PC-3 (cell line): Measurements from ENCODE around the gene CACNA2D2. TPM values are rescaled to one million over a fixed set of nuclear protein-coding genes. Genes with fewer than 3 reads are reported as not detected.

Experiments
- ATAC-seq: fragments of 200-7000 bp; cut with Tn5 transposase; 2 replicates; pipeline ENCODE4 v1.9.1; 2020; ENCODE audit warnings: mild to moderate bottlenecking, moderate library complexity
- BruUV-seq: library from RNA; stranded (reverse); fragments of 400-500 nt; replicated peaks from 2 replicates; lab custom pipeline; 2021; lab: Mats Ljungman, UMichigan
- CTCF ChIA-PET: fragments of 300-600 bp; sonication (Branson Sonifier 250); formaldehyde crosslinking; loops from one replicate; lab custom pipeline; 2022; ENCODE audit warnings: antibody characterized with exemption; lab: Charles Lee
- POLR2A ChIA-PET: fragments of 300-600 bp; sonication (Branson Sonifier 250); formaldehyde crosslinking; loops from one replicate; lab custom pipeline; 2022; ENCODE audit warnings: antibody characterized with exemption; ENCODE audit not compliant: unreplicated experiment; lab: Charles Lee
- DNase-seq: peaks from one replicate; pipeline ENCODE4 v3.0.0-alpha.2; 2015
- H2AFZ ChIP-seq: fragments of 300-600 bp; sonication (generic); 2 replicates; pipeline ENCODE4 v1.6.0; 2016; ENCODE audit warnings: antibody characterized with exemption, low read length
- H3F3A ChIP-seq: fragments of 300-600 bp; sonication (generic); one replicate; pipeline ENCODE4 v1.6.0; 2017; ENCODE audit warnings: antibody characterized with exemption, low read length, control low read depth, mild to moderate bottlenecking; ENCODE audit not compliant: unreplicated experiment
- H3K27ac ChIP-seq: fragments of 300-600 bp; sonication (generic); 2 replicates; pipeline ENCODE4 v1.5.1; 2016; ENCODE audit warnings: mild to moderate bottlenecking, low read length
- H3K27me3 ChIP-seq: fragments of 300-600 bp; sonication (generic); 2 replicates; pipeline ENCODE4 v1.6.1; 2016; ENCODE audit warnings: low read length, mixed read lengths
- H3K36me3 ChIP-seq: fragments of 300-600 bp; sonication (generic); 2 replicates; pipeline ENCODE4 v1.6.1; 2016; ENCODE audit warnings: low read depth, mixed run types, low read length, mixed read lengths
- H3K4me1 ChIP-seq: fragments of 300-600 bp; sonication (generic); 2 replicates; pipeline ENCODE4 v1.5.1; 2016; ENCODE audit warnings: low read length; ENCODE audit not compliant: insufficient read depth
- H3K4me2 ChIP-seq: fragments of 300-600 bp; sonication (generic); 2 replicates; pipeline ENCODE4 v1.6.0; 2016; ENCODE audit warnings: low read length
- H3K4me3 ChIP-seq: fragments of 300-600 bp; sonication (generic); 2 replicates; pipeline ENCODE4 v1.5.1; 2016; ENCODE audit warnings: mild to moderate bottlenecking, low read length, mixed read lengths
- H3K79me2 ChIP-seq: fragments of 300-600 bp; sonication (generic); 2 replicates; pipeline ENCODE4 v1.6.1; 2017; ENCODE audit warnings: low read length, mixed read lengths
- H3K9ac ChIP-seq: fragments of 300-600 bp; sonication (generic); 2 replicates; pipeline ENCODE4 v1.6.0; 2016; ENCODE audit warnings: mild to moderate bottlenecking, low read length
- H3K9me2 ChIP-seq: fragments of 300-600 bp; sonication (generic); replicated peaks from 2 replicates; pipeline ENCODE4 v1.6.1; 2016; ENCODE audit warnings: mixed run types, low read length, mixed read lengths
- H3K9me3 ChIP-seq: fragments of 300-600 bp; sonication (generic); 2 replicates; pipeline ENCODE4 v1.6.1; 2016; ENCODE audit warnings: low read length, mixed read lengths
- H4K20me1 ChIP-seq: fragments of 300-600 bp; sonication (generic); 2 replicates; pipeline ENCODE4 v1.6.1; 2016; ENCODE audit warnings: low read length, mixed read lengths
- CTCF ChIP-seq: fragments of 300-600 bp; sonication (generic); conservative IDR thresholded peaks from 2 replicates; pipeline ENCODE4 v1.5.1; 2017; ENCODE audit warnings: antibody characterized with exemption, low read depth, mild to moderate bottlenecking, low read length
- EZH2 ChIP-seq: fragments of 300-600 bp; sonication (generic); IDR thresholded peaks from one replicate; pipeline ENCODE4 v1.6.1; 2017; ENCODE audit warnings: antibody characterized with exemption, mild to moderate bottlenecking, low read length; ENCODE audit not compliant: unreplicated experiment
- EZH2phosphoT487 ChIP-seq: fragments of 300-600 bp; sonication (generic); IDR thresholded peaks from 2 replicates; pipeline ENCODE4 v1.6.1; 2018; ENCODE audit warnings: mild to moderate bottlenecking, antibody characterized with exemption, low read length, borderline replicate concordance
- intact Hi-C: fragments of 100-400 bp; cut with micrococcal nuclease; formaldehyde crosslinking; loops from 2 replicates; pipeline ENCODE4 v1.9.0; 2023
- total RNA-seq: library from RNA; depleted of rRNA; stranded (reverse); fragments of >200 nt; gene quantifications from 2 replicates; pipeline ENCODE4 v1.2.3, GENCODE V29; 2014

Gene CACNA2D2
- total RNA-seq, 1 experiment from 2014 or later, result 0.44 TPM

- H3F3A ChIP-seq, result peaks cover 4% of the 10 kb centered on the region
- peak overlapping the region; percentile 92 for H2AFZ ChIP-seq
- no peaks in the 10 kb centered on the region for H3K27me3 ChIP-seq
- intact Hi-C loops, result no loop called here
- H3K9me2 ChIP-seq, result no peaks in the 10 kb centered on the region
- H3K79me2 ChIP-seq, result peaks cover 16% of the 10 kb centered on the region
- TF ChIP-seq EZH2 (no peak), EZH2phosphoT487 (no peak), CTCF (no peak)
- no peak for DNase-seq
- no peak for ATAC-seq
- H3K9me3 ChIP-seq, result no peaks in the 10 kb centered on the region
- H4K20me1 ChIP-seq, result no peaks in the 10 kb centered on the region
- H3K9ac ChIP-seq, result no peak overlapping the region
- peak overlapping the region; percentile 86 for H3K4me2 ChIP-seq
- H3K27ac ChIP-seq, result no peak overlapping the region
- POLR2A ChIA-PET, result no interaction called here
- CTCF ChIA-PET, result interaction anchor here (1.0 kb wide), 1 partner anchor 8 kb away, joined by 3 read pairs; no protein-coding TSS in a partner anchor
- H3K4me3 ChIP-seq, result peak overlapping the region; percentile 63; the same call in 1 of the 2 replicates
- H3K4me1 ChIP-seq, result peaks cover 17% of the 10 kb centered on the region
- no TSS peak for BruUV-seq
- no peaks in the 10 kb centered on the region; the same call in 1 of the 2 replicates for H3K36me3 ChIP-seq
Observed at GRCh38 chr3:50345008-50345407, 158.4 kb downstream of the CACNA2D2 start.

- Histone ChIP-seq H3F3A (peaks cover 4% of the 10 kb centered on the region), H3K4me3 (no peak overlapping the region), H3K4me1 (peaks cover 9% of the 10 kb centered on the region), H3K9me3 (no peaks in the 10 kb centered on the region), H3K36me3 (no peaks in the 10 kb centered on the region), H4K20me1 (no peaks in the 10 kb centered on the region), H2AFZ (no peak overlapping the region), H3K9me2 (no peaks in the 10 kb centered on the region), H3K9ac (no peak overlapping the region), H3K79me2 (no peaks in the 10 kb centered on the region), H3K27ac (no peak overlapping the region), H3K27me3 (no peaks in the 10 kb centered on the region), H3K4me2 (no peak overlapping the region)
- no peak for TF ChIP-seq EZH2phosphoT487
- TF ChIP-seq CTCF, result no peak
- TF ChIP-seq EZH2, result no peak
- ChIA-PET POLR2A (no interaction called here), CTCF (interaction anchor here (0.8 kb wide), 1 partner anchor 10 kb away, joined by 3 read pairs; no protein-coding TSS in a partner anchor)
- intact Hi-C loops, result no loop called here
- ATAC-seq (no peak), DNase-seq (no peak)
- no TSS peak for BruUV-seq
Observed at GRCh38 chr3:50342813-50343633, 160.4 kb downstream of the CACNA2D2 start.

GRCh38 chr3:50341996-50342650 is 161.3 kb downstream of the CACNA2D2 start:
- Histone ChIP-seq H3K9me2 (no peaks in the 10 kb centered on the region), H3K4me1 (peaks cover 10% of the 10 kb centered on the region), H3K4me2 (no peak overlapping the region), H2AFZ (no peak overlapping the region), H3K27me3 (no peaks in the 10 kb centered on the region), H3K9ac (no peak overlapping the region), H3K36me3 (no peaks in the 10 kb centered on the region), H3K4me3 (no peak overlapping the region), H3K79me2 (peaks cover under 1% of the 10 kb centered on the region; the same call in 1 of the 2 replicates), H3K9me3 (no peaks in the 10 kb centered on the region), H3F3A (no peaks in the 10 kb centered on the region), H4K20me1 (no peaks in the 10 kb centered on the region), H3K27ac (no peak overlapping the region)
- DNase-seq, result no peak
- ChIA-PET CTCF (no interaction called here), POLR2A (no interaction called here)
- no peak for TF ChIP-seq CTCF
- TF ChIP-seq EZH2, result no peak
- TF ChIP-seq EZH2phosphoT487, result no peak
- no peak for ATAC-seq
- intact Hi-C loops, result no loop called here
- BruUV-seq, result no TSS peak
